A375 (cell line): ENCODE data around the gene HDAC4. TPM values are rescaled to one million over a fixed set of nuclear protein-coding genes. Genes with fewer than 3 reads are reported as not detected.

Experiments
- small RNA-seq: library from RNA; depleted of rRNA; stranded (forward); fragments of <200 nt; gene quantifications from one replicate; pipeline ENCODE3, GENCODE V24; 2014
- total RNA-seq: library from RNA; depleted of rRNA; stranded (reverse); fragments of >200 nt; shearing (Covaris generic); gene quantifications from 2 replicates; pipeline ENCODE4 v1.2.3, GENCODE V29; 2014; rRNA removed

The HDAC4 gene
- total RNA-seq, result 6.3 and 9.9 TPM in 2 replicates

GRCh38 chr2:239400596-239401066 lies at the start of gene HDAC4:
Gene HDAC4 (minus strand): TSS chr2:239401020. CDS start chr2:239352699, 48,321 bp downstream.

Small RNA genes within 50 kb of the gene (small RNA-seq; reads per million reads assigned to genes)
- not detected for gene MIR2467
- not detected for gene MIR4269
- not detected for gene MIR4440
- gene MIR4441, result not detected
